ENCODE data around the gene NACC2.

DNA sequence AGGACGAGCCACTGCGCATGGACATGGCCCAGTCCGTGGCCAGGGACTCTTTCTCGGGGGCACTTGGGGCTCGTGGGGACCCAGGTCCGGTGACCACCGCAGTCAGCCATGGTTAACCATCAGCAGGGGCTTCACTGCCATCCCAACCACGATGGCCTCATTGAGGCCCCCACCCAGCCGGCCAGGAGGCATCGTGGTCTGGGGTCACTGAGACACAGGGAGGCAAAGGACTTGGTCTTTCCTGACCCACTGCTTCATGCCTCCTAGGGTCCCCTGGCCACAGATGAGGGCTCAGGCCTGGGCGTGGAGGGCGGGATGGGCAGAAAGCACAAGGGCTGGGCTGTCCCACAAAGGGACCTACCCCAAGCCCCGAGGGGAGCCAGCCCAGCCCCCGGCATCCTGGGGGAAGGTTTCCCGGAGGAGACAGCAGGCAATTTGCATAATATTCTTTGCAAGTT lies 6.6 kb downstream of the NACC2 start:
- TF ChIP-seq, protein P1, sequence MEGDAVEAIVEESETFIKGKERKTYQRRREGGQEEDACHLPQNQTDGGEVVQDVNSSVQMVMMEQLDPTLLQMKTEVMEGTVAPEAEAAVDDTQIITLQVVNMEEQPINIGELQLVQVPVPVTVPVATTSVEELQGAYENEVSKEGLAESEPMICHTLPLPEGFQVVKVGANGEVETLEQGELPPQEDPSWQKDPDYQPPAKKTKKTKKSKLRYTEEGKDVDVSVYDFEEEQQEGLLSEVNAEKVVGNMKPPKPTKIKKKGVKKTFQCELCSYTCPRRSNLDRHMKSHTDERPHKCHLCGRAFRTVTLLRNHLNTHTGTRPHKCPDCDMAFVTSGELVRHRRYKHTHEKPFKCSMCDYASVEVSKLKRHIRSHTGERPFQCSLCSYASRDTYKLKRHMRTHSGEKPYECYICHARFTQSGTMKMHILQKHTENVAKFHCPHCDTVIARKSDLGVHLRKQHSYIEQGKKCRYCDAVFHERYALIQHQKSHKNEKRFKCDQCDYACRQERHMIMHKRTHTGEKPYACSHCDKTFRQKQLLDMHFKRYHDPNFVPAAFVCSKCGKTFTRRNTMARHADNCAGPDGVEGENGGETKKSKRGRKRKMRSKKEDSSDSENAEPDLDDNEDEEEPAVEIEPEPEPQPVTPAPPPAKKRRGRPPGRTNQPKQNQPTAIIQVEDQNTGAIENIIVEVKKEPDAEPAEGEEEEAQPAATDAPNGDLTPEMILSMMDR (IDR thresholded peaks at IDR 0.05), result no peak
- TF ChIP-seq POLR2A (IDR thresholded peaks at IDR 0.05) (no peak), POLR2AphosphoS5 (IDR thresholded peaks at IDR 0.05) (no peak), EP300 (IDR thresholded peaks at IDR 0.05) (no peak)

All from gastroesophageal sphincter (tissue), 3 donors.